WTC11 (cell line): ENCODE measurements around the gene VWA8. TPM values are rescaled to one million over a fixed set of nuclear protein-coding genes. Genes with fewer than 3 reads are reported as not detected.

Experiments
- ATAC-seq: fragments of 200-7000 bp; cut with Tn5 transposase; 2 replicates; pipeline ENCODE4 v1.10.0; 2021; ENCODE audit warnings: mild to moderate bottlenecking, moderate library complexity
- CTCF ChIA-PET: fragments of 300-600 bp; sonication (Branson Sonifier 250); formaldehyde crosslinking; loops from one replicate; lab custom pipeline; 2021; ENCODE audit warnings: antibody characterized with exemption; lab: Charles Lee
- POLR2A ChIA-PET: fragments of 350-600 bp; sonication (Branson Sonifier 250); formaldehyde crosslinking; loops from one replicate; lab custom pipeline; 2021; ENCODE audit warnings: antibody characterized with exemption; lab: Charles Lee
- DNase-seq: peaks from one replicate; pipeline ENCODE4 v3.0.0; 2021; ENCODE audit warnings: low spot score
- H3K27ac Mint-ChIP-seq: 2 replicates; pipeline ENCODE4 v1.8.0; 2021; ENCODE audit warnings: mixed read lengths
- H3K27me3 Mint-ChIP-seq: 2 replicates; pipeline ENCODE4 v1.8.0; 2021; ENCODE audit warnings: low read depth, mild to moderate bottlenecking, moderate library complexity, mixed read lengths
- H3K36me3 Mint-ChIP-seq: 2 replicates; pipeline ENCODE4 v1.8.0; 2021; ENCODE audit warnings: mixed read lengths
- H3K4me1 Mint-ChIP-seq: 2 replicates; pipeline ENCODE4 v1.8.0; 2022; ENCODE audit warnings: mixed read lengths
- H3K4me3 Mint-ChIP-seq: 2 replicates; pipeline ENCODE4 v1.8.0; 2021; ENCODE audit warnings: mild to moderate bottlenecking, moderate library complexity, mixed read lengths
- H3K9me3 Mint-ChIP-seq: 2 replicates; pipeline ENCODE4 v1.8.0; 2021; ENCODE audit warnings: mixed read lengths
- ATF1 ChIP-seq: sonication (generic); formaldehyde crosslinking; IDR thresholded peaks from 2 replicates; pipeline ENCODE4 v1.8.1; 2023; ENCODE audit warnings: mild to moderate bottlenecking, moderate library complexity, missing genetic modification reagents
- CREB1 ChIP-seq: sonication (generic); formaldehyde crosslinking; IDR thresholded peaks from 2 replicates; pipeline ENCODE4 v1.8.0; 2023; ENCODE audit warnings: mild to moderate bottlenecking, missing genetic modification reagents
- CREM ChIP-seq: sonication (generic); formaldehyde crosslinking; IDR thresholded peaks from 2 replicates; pipeline ENCODE4 v1.8.1; 2022; ENCODE audit warnings: mild to moderate bottlenecking, missing genetic modification reagents, moderate library complexity
- E2F4 ChIP-seq: sonication (generic); formaldehyde crosslinking; IDR thresholded peaks from 2 replicates; pipeline ENCODE4 v1.8.1; 2022; ENCODE audit warnings: low read depth, mild to moderate bottlenecking, moderate library complexity, missing genetic modification reagents, borderline replicate concordance
- FOXJ3 ChIP-seq: sonication (generic); formaldehyde crosslinking; IDR thresholded peaks from 2 replicates; pipeline ENCODE4 v1.9.0; 2021; ENCODE audit warnings: missing genetic modification reagents, mild to moderate bottlenecking, borderline replicate concordance
- FOXP4 ChIP-seq: sonication (generic); formaldehyde crosslinking; IDR thresholded peaks from 2 replicates; pipeline ENCODE4 v1.8.0; 2022; ENCODE audit warnings: mild to moderate bottlenecking, missing genetic modification reagents
- IRF1 ChIP-seq: sonication (generic); formaldehyde crosslinking; IDR thresholded peaks from 2 replicates; pipeline ENCODE4 v1.8.0; 2023; ENCODE audit warnings: missing genetic modification reagents
- JAZF1 ChIP-seq: fragments of 250-450 bp; sonication (Bioruptor Pico); IDR thresholded peaks from 2 replicates; pipeline ENCODE4 v1.9.0; 2021; ENCODE audit warnings: moderate library complexity, mild to moderate bottlenecking, inconsistent platforms
- MXD4 ChIP-seq: fragments of 250-450 bp; sonication (Bioruptor Pico); IDR thresholded peaks from 2 replicates; pipeline ENCODE4 v1.8.0; 2021; ENCODE audit warnings: mild to moderate bottlenecking, moderate library complexity, borderline replicate concordance
- NR3C1 ChIP-seq: sonication (generic); formaldehyde crosslinking; conservative IDR thresholded peaks from 2 replicates; pipeline ENCODE4 v1.8.1; 2023; ENCODE audit warnings: low read depth, mild to moderate bottlenecking, missing genetic modification reagents
- OVOL2 ChIP-seq: fragments of 250-450 bp; sonication (Bioruptor Pico); IDR thresholded peaks from 2 replicates; pipeline ENCODE4 v1.9.0; 2021; ENCODE audit warnings: mild to moderate bottlenecking, borderline replicate concordance
- PRDM15 ChIP-seq: sonication (generic); formaldehyde crosslinking; IDR thresholded peaks from 2 replicates; pipeline ENCODE4 v1.8.0; 2022; ENCODE audit warnings: missing genetic modification reagents
- PRRX2 ChIP-seq: fragments of 250-450 bp; sonication (Bioruptor Pico); IDR thresholded peaks from 2 replicates; pipeline ENCODE4 v1.8.0; 2021; ENCODE audit warnings: mild to moderate bottlenecking
- SP1 ChIP-seq: sonication (generic); formaldehyde crosslinking; conservative IDR thresholded peaks from 2 replicates; pipeline ENCODE4 v1.8.1; 2022; ENCODE audit warnings: missing genetic modification reagents
- USF1 ChIP-seq: sonication (generic); formaldehyde crosslinking; IDR thresholded peaks from 2 replicates; pipeline ENCODE4 v1.8.0; 2022; ENCODE audit warnings: mild to moderate bottlenecking, missing genetic modification reagents
- USF2 ChIP-seq: sonication (generic); formaldehyde crosslinking; IDR thresholded peaks from 2 replicates; pipeline ENCODE4 v1.8.1; 2023; ENCODE audit warnings: mild to moderate bottlenecking, missing genetic modification reagents, moderate library complexity
- ZBTB21 ChIP-seq: sonication (generic); formaldehyde crosslinking; IDR thresholded peaks from 2 replicates; pipeline ENCODE4 v1.8.1; 2023; ENCODE audit warnings: mild to moderate bottlenecking, missing genetic modification reagents, borderline replicate concordance
- ZNF219 ChIP-seq: sonication (generic); formaldehyde crosslinking; IDR thresholded peaks from 2 replicates; pipeline ENCODE4 v1.8.0; 2023; ENCODE audit warnings: missing genetic modification reagents, mild to moderate bottlenecking, borderline replicate concordance
- ZNF281 ChIP-seq: sonication (generic); formaldehyde crosslinking; IDR thresholded peaks from 2 replicates; pipeline ENCODE4 v1.8.0; 2023; ENCODE audit warnings: mild to moderate bottlenecking, missing genetic modification reagents
- ZNF317 ChIP-seq: sonication (generic); formaldehyde crosslinking; IDR thresholded peaks from 2 replicates; pipeline ENCODE4 v1.8.1; 2023; ENCODE audit warnings: low read depth, mild to moderate bottlenecking, moderate library complexity, missing genetic modification reagents, borderline replicate concordance
- total RNA-seq: library from RNA; stranded (reverse); gene quantifications from 3 replicates; pipeline ENCODE4 v1.2.3, GENCODE V29; 2021

The VWA8 gene
- total RNA-seq, 1 experiment from 2014 or later, result 19.9 TPM

- H3K4me1 Mint-ChIP-seq, result peaks cover 15% of the 10 kb centered on the region
- DNase-seq (no peak), ATAC-seq (no peak)
- POLR2A ChIA-PET, result no interaction called here
- H3K9me3 Mint-ChIP-seq, result no peaks in the 10 kb centered on the region
- no peak for TF ChIP-seq OVOL2 (CRISPR knock-in tag)
- TF ChIP-seq PRDM15 (CRISPR knock-in tag), result no peak
- no peak for TF ChIP-seq PRRX2
- TF ChIP-seq NR3C1, result no peak
- TF ChIP-seq SP1, result no peak
- no peak for TF ChIP-seq JAZF1 (CRISPR knock-in tag)
- TF ChIP-seq ATF1 (CRISPR knock-in tag), result no peak
- TF ChIP-seq CREM (CRISPR knock-in tag), result no peak
- TF ChIP-seq USF2, result no peak
- no peak for TF ChIP-seq ZNF281 (CRISPR knock-in tag)
- H3K27me3 Mint-ChIP-seq, result no peaks in the 10 kb centered on the region
- no peak overlapping the region for H3K27ac Mint-ChIP-seq
- H3K36me3 Mint-ChIP-seq, result no peaks in the 10 kb centered on the region
- CTCF ChIA-PET, result no interaction called here
- H3K4me3 Mint-ChIP-seq, result no peak overlapping the region
These were observed 9.1 kb upstream of the VWA8 start for GRCh38 chr13:41970022-41970421.

GRCh38 chr13:41969072-41969471 lies 8.2 kb upstream of the VWA8 start:
- Mint-ChIP-seq H3K36me3 (no peaks in the 10 kb centered on the region), H3K4me3 (no peak overlapping the region), H3K27ac (no peak overlapping the region), H3K27me3 (no peaks in the 10 kb centered on the region), H3K9me3 (no peaks in the 10 kb centered on the region), H3K4me1 (peaks cover 15% of the 10 kb centered on the region)
- no peak for TF ChIP-seq ZNF317 (CRISPR knock-in tag)
- TF ChIP-seq IRF1 (CRISPR knock-in tag), result no peak
- no peak for TF ChIP-seq ZNF219 (CRISPR knock-in tag)
- no peak for TF ChIP-seq E2F4 (CRISPR knock-in tag)
- no peak for TF ChIP-seq USF1
- TF ChIP-seq ZBTB21, result no peak
- no peak for TF ChIP-seq FOXP4
- TF ChIP-seq FOXJ3 (CRISPR knock-in tag), result no peak
- TF ChIP-seq CREB1 (CRISPR knock-in tag), result no peak
- no peak for TF ChIP-seq MXD4
- ChIA-PET CTCF (no interaction called here), POLR2A (no interaction called here)
- DNase-seq (no peak), ATAC-seq (no peak)
